IPS-20b (cell line): ENCODE measurements around the gene CEBPG.
A peak's percentile ranks its signal among the peaks of the same experiment; 100 is the strongest.

Experiments
- H3K27ac ChIP-seq: one replicate; pipeline ENCODE4 v1.5.1; 2013; ENCODE audit warnings: low read length
- H3K27me3 ChIP-seq: 2 replicates; pipeline ENCODE4 v1.6.1; 2013; ENCODE audit warnings: mild to moderate bottlenecking, low read length, inconsistent platforms; ENCODE audit not compliant: insufficient read depth
- H3K36me3 ChIP-seq: 2 replicates; pipeline ENCODE4 v1.6.1; 2013; ENCODE audit warnings: low read depth, mild to moderate bottlenecking, inconsistent platforms, low read length, moderate library complexity; ENCODE audit not compliant: insufficient read depth
- H3K4me1 ChIP-seq: 2 replicates; pipeline ENCODE4 v1.6.1; 2013; ENCODE audit warnings: mild to moderate bottlenecking, control low read depth, inconsistent platforms, low read length, moderate library complexity; ENCODE audit not compliant: insufficient read depth
- H3K4me3 ChIP-seq: 2 replicates; pipeline ENCODE4 v1.5.1; 2013; ENCODE audit warnings: mild to moderate bottlenecking, low read length, inconsistent platforms
- H3K9ac ChIP-seq: 2 replicates; pipeline ENCODE4 v1.6.1; 2013; ENCODE audit warnings: low read depth, mild to moderate bottlenecking, inconsistent platforms, low read length, moderate library complexity
- H3K9me3 ChIP-seq: 2 replicates; pipeline ENCODE4 v1.6.1; 2013; ENCODE audit warnings: mild to moderate bottlenecking, low read depth, low read length, inconsistent platforms; ENCODE audit not compliant: insufficient read depth

The CEBPG gene

DNA sequence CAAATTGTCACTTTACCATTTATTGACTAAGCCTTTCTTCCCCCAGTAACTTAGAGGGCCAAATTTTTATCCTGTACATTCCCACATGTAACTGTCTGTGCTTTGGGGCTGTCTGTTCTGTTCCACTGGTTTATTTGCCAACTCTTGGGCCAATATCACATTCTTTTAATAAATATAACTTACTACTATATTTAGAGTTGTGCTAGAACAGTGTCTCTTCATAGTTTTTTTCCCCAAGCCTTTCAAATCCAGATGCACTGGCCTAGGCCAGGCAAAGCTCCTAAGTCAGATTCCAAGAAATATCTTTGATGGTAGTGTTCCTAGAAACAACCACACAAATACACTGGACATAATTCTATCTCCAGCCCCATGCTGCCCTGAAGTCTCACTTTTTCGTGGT is 16.0 kb upstream of the CEBPG start:
- no peak overlapping the region for H3K4me3 ChIP-seq
- H3K9me3 ChIP-seq: peaks cover 4% of the 10 kb centered on the region; the same call in 1 of the 2 replicates
- no peaks in the 10 kb centered on the region for H3K36me3 ChIP-seq
- no peak overlapping the region for H3K9ac ChIP-seq
- no peaks in the 10 kb centered on the region for H3K4me1 ChIP-seq
- no peaks in the 10 kb centered on the region; the same call in 1 of the 2 replicates for H3K27me3 ChIP-seq
- H3K27ac ChIP-seq: no peak overlapping the region

DNA sequence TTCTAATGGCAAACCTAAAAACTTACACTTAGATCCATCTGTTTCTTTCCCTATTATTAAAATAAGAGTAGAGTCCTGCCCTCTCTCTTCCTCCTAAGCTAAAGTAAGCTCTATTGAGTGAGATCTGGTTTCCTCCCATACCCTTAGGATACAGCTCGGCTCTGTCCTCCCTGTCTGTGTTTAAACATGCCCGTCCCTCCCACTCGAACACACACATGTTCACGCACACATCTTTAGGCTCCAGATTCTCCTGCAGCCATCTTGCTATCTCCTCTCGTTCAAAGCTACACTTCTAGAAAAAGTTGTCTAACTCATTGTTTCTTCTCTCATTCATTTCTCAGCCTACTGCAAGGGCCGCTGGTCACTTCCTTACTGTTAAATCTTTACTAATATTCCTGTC is 15.1 kb upstream of the CEBPG start:
- Histone ChIP-seq H3K36me3 (no peaks in the 10 kb centered on the region), H3K27me3 (no peaks in the 10 kb centered on the region; the same call in 1 of the 2 replicates), H3K9me3 (peaks cover 4% of the 10 kb centered on the region; the same call in 1 of the 2 replicates), H3K4me1 (no peaks in the 10 kb centered on the region), H3K9ac (no peak overlapping the region), H3K4me3 (no peak overlapping the region), H3K27ac (no peak overlapping the region)

DNA sequence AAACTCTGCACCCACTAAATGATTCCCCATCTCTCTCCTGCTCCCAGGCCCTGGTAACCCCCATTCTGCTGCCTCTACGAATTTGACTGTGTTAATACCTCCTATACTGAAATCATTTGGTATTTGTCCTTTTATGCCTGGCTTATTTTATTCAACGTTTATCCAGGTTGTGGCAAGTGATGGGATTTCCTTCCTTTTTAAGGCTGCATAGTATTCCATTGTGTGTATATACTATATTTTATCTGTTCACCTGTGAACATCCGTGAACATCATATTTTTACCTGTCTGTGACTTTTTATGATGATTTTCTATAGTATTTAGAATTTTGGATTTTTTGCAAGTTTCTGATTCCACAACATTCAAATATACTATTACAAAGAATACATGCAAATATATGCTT is 13.9 kb upstream of the CEBPG start:
- no peak overlapping the region for H3K27ac ChIP-seq
- no peaks in the 10 kb centered on the region for H3K36me3 ChIP-seq
- H3K27me3 ChIP-seq: no peaks in the 10 kb centered on the region; the same call in 1 of the 2 replicates
- no peaks in the 10 kb centered on the region for H3K4me1 ChIP-seq
- H3K9ac ChIP-seq: no peak overlapping the region
- peaks cover 4% of the 10 kb centered on the region; the same call in 1 of the 2 replicates for H3K9me3 ChIP-seq
- H3K4me3 ChIP-seq: no peak overlapping the region

DNA sequence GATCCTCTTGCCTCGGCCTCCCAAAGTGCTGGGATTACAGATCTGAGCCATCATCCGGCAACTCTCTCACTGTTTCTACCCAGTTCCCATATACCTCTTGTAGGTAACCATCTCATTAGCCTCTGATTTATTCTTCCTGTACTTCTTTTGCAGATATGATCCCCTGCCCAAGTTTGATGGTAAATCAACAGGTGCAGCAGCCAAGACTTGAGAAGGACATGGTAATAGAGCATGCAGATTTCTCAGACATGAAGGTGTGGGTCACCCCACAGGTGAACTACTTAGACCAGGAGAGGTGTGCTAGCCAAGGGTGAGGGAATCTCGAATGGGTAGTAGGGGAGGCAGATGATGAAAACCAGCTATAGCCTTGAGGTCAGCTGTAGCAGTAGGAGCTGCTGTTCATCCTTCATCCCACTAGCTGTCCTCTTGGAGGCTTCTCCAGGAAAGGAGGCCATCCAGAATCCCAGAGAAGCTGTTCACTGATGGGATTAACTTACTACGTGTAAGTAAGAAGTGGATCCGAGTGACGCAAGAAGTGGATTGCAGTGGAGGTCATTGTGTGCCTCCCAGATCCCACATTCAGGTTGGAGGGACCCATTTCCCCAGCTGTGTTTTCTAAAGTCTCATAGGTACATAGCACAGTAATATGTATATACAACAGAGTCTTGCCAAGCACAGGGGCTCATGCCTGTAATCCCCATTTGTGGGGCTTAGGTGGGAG is 10.8 kb upstream of the CEBPG start:
- H3K27ac ChIP-seq: no peak overlapping the region
- H3K27me3 ChIP-seq: no peaks in the 10 kb centered on the region; the same call in 1 of the 2 replicates
- no peaks in the 10 kb centered on the region for H3K9me3 ChIP-seq

DNA sequence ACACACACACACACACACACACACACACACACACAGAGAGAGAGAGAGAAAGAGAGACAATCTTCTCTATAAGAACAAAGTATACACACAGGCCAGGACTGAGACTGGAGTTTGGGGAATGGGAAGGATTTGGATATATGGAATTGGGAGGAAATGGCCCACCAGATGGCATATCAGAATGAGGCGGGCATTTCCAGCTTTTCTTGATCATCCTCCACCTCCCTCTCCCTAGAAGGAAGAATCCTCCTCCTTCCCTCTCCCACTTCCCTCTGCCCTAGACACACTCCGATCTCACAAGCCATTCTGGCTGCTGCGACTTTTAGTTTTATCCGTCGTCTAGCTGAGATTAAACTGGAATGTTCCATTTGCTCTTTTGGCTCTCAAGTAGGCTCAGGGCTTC is 10.0 kb upstream of the CEBPG start:
- no peaks in the 10 kb centered on the region for H3K4me1 ChIP-seq
- H3K9me3 ChIP-seq: no peaks in the 10 kb centered on the region
- no peak overlapping the region for H3K27ac ChIP-seq
- peaks cover 7% of the 10 kb centered on the region; the same call in 1 of the 2 replicates for H3K27me3 ChIP-seq
- no peak overlapping the region for H3K4me3 ChIP-seq
- no peak overlapping the region for H3K9ac ChIP-seq
- H3K36me3 ChIP-seq: no peaks in the 10 kb centered on the region

More for the DNA sequence above, 10.8 kb upstream of the CEBPG start:
- H3K36me3 ChIP-seq: no peaks in the 10 kb centered on the region
- no peak overlapping the region for H3K4me3 ChIP-seq
- no peaks in the 10 kb centered on the region for H3K4me1 ChIP-seq
- H3K9ac ChIP-seq: no peak overlapping the region

DNA sequence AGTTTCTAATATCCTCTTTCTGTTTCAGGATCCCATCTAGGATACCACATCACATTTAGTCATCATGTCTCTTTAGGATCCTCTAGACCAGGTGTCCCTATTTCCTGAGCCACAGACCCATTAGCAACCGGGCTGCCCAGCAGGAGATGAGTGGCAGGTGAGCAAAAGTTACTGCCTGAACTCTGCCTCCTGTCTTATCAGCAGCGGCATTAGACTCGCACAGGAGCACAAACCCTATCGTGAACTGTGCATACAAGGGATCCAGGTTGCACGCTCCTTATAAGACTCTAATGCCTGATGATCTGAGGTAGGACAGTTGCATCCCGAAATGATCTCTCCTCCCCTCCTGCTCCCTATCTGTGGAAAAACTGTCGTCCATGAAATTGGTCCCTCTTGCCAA is 7.8 kb upstream of the CEBPG start:
- Histone ChIP-seq H3K36me3 (no peaks in the 10 kb centered on the region), H3K9ac (no peak overlapping the region), H3K4me3 (no peak overlapping the region), H3K27me3 (peaks cover 8% of the 10 kb centered on the region; the same call in 1 of the 2 replicates), H3K4me1 (no peaks in the 10 kb centered on the region), H3K9me3 (no peaks in the 10 kb centered on the region), H3K27ac (no peak overlapping the region)

DNA sequence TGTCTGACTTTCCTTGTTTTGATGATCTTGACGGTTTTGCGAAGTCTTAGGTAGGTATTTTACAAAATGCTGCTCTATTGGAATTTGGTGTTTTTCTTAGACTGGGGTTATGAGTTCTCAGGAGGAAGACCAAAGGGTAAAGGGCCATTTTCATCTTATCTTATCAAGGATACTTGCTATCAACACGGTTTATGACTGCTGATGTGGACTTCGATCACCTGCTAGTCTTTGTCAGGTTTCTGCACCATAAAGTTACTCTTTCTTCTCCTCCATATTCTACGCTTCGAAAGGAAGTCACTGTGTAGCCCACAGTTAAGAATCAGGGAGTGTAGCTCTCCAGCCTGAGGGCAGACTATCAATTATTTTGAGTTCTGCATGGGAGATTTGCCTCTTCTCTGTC is 7.4 kb upstream of the CEBPG start:
- no peaks in the 10 kb centered on the region for H3K9me3 ChIP-seq
- no peaks in the 10 kb centered on the region for H3K4me1 ChIP-seq
- H3K4me3 ChIP-seq: no peak overlapping the region
- H3K9ac ChIP-seq: no peak overlapping the region
- no peak overlapping the region for H3K27ac ChIP-seq
- peaks cover 8% of the 10 kb centered on the region; the same call in 1 of the 2 replicates for H3K27me3 ChIP-seq
- H3K36me3 ChIP-seq: no peaks in the 10 kb centered on the region

DNA sequence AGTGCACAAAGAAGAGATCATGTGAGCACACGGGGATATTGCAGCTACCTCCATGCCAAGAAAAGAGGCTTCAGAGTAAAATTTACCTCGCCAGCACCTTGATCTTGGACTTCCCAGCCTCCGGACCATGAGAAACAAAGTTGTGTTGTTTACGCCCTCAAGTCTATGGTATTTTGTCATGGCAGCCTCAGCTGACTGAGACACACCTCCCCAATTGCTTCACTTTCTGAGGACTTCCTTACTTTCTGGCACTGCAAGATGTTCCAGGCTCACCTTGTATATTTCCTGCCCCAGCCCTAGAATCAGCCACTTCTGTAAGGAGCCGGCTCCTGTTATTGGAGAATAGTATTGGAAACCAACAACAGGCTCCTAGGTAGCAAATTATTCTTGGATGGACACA is 6.6 kb upstream of the CEBPG start:
- peaks cover 8% of the 10 kb centered on the region for H3K27me3 ChIP-seq
- H3K36me3 ChIP-seq: no peaks in the 10 kb centered on the region

DNA sequence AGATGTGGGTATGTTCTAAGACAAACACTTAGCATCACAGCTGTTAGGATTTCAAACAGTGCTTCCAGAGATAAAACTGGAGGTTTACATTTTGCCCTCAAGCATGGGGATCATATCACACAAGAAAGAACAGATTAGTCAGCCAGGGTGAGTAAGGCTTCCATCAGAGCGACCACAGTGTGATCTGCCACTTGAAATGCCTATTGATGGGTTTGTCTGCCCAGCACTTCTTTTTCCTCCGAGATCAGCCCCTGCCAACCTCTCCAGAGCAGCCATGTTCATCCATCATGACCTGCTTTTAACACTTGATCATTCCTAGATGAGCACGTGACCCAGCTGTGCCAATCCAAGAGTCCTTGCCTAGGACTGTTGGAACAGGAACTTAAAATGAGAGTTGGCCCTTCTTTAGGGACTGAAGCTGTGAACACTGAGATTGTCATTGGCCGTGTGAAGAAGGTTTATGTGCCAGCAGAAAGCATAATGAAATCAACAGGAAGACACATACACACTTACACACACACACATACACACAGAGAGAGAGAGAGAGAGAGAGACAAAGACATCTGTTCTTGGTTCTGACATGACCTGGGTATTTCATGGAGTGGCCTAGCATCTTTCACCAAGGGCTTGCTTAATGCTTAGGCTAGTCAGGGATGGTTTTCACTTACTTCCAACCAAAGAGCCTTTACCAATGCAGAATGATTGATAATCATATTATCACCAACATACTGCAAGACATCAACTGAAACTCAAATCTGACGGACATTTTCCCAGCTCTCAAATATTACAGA is 5.2 kb upstream of the CEBPG start:
- Histone ChIP-seq H3K27me3 (peaks cover 8% of the 10 kb centered on the region), H3K27ac (no peak overlapping the region)

More for the DNA sequence above, 6.6 kb upstream of the CEBPG start:
- H3K9ac ChIP-seq: no peak overlapping the region
- H3K4me1 ChIP-seq: no peaks in the 10 kb centered on the region
- H3K27ac ChIP-seq: no peak overlapping the region
- no peak overlapping the region for H3K4me3 ChIP-seq
- no peaks in the 10 kb centered on the region for H3K9me3 ChIP-seq

DNA sequence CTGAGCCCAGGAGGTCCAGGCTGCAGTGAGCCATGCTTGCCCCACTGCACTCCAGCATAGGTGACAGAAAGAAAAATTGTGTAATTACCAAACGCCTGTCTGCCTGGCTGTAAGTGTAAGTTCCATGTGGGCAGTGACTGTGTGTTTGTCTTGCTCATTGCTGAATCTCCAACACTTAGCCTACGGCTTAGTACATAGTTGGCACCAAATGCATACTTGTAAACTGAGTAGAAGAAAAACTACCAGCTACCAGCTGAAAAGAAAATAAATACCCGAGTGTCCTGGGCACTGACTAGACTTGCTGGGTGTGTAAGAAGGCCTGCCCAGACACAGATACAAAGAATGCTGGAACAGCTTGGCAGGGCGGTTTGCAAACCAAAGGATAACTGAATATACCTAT is 2.7 kb upstream of the CEBPG start:
- H3K27ac ChIP-seq: no peak overlapping the region

More for the DNA sequence above, 5.2 kb upstream of the CEBPG start:
- no peak overlapping the region for H3K9ac ChIP-seq
- no peaks in the 10 kb centered on the region for H3K9me3 ChIP-seq
- no peak overlapping the region for H3K4me3 ChIP-seq
- no peaks in the 10 kb centered on the region for H3K4me1 ChIP-seq
- no peaks in the 10 kb centered on the region for H3K36me3 ChIP-seq

DNA sequence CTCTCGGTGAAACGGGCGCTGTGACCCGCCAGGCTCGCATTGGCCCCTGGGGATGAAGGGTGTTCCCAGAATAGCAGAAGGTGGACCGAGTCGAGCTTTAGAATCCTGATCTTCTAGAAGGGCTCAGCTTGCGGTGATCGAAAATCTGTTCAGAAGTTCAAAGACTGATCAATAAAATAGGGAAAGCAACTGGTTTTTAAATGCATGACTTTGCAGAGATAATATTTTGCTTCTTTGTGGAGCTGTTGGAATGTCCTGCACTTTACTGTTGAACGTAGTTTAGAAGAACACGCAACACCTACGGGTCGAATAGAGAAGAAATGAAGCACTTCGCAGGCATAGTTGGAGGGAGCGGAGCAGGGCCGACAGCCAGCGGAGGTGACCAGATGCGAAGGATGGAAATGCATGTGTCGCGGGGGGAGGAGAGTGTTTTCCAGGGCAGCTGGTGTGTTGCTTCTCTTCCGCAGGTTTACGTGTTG is 766 bp downstream of the CEBPG start:
- Histone ChIP-seq H3K27ac (no peak overlapping the region), H3K4me1 (peaks cover 20% of the 10 kb centered on the region), H3K36me3 (peaks cover 2% of the 10 kb centered on the region), H3K27me3 (peaks cover 14% of the 10 kb centered on the region), H3K4me3 (peak overlapping the region; percentile 93), H3K9me3 (no peaks in the 10 kb centered on the region), H3K9ac (peak overlapping the region; percentile 78)

More for the DNA sequence above, 2.7 kb upstream of the CEBPG start:
- Histone ChIP-seq H3K36me3 (no peaks in the 10 kb centered on the region), H3K9ac (no peak overlapping the region), H3K4me3 (no peak overlapping the region), H3K4me1 (no peaks in the 10 kb centered on the region; the same call in 1 of the 2 replicates), H3K9me3 (no peaks in the 10 kb centered on the region), H3K27me3 (peaks cover 22% of the 10 kb centered on the region)
